ENCODE results near the gene TLE5.
"Not testable (repeated sequence)": the region's sequence is repeated elsewhere in the genome, so short reads cannot be mapped to it uniquely, and the experiment has no call there.

The TLE5 gene

DNA sequence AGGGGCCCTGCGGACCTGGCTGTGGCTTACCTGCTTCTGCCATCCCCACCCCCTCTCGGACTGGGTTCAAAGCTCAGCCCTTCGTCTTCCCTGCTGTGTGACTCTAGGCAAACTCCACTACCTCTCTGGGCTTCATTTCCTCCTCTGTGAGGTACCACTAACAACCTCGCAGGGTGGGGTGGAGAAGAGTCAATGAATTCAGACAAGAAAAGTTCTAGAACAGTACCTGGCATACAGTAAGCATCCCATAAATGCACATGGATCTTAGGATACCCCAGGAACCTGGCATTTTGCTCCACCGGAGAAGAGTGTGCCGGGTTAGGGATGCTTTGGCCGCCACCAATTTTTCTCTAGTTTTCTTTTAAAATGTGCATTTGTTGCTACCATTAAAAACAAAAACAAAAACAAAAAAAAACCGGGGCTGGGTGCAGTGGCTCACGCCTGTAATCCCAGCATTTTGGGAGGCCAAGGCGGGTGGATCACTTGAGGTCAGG, 3.4 kb downstream of the TLE5 start:
- DNase-seq = no peak

- no peak for DNase-seq
Observed at GRCh38 chr19:3058009-3058820, 4.1 kb downstream of the TLE5 start.

DNA sequence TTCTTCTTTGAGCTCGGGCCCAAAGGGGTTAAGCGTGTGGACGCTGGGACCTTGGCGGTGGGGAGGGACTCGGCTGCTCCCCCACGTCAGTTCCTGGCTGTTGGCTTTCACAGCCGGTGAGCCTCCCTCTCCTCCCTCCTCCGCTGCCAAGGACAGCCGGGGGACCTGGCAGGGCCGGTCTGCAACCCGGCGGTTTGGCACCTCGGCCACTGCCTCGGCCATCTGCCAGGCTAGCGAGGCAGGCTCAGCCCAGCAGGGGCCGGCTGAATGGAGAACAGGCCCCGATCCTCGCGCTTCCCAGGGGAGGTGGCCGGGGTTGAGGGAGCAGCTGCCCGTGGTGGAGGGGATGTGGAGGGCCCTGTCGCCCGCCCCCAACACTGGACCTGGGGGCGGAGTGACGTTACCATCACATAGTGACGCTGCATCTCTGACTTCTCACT, 5.0 kb downstream of the TLE5 start:
- peak; percentile 38 for DNase-seq

DNA sequence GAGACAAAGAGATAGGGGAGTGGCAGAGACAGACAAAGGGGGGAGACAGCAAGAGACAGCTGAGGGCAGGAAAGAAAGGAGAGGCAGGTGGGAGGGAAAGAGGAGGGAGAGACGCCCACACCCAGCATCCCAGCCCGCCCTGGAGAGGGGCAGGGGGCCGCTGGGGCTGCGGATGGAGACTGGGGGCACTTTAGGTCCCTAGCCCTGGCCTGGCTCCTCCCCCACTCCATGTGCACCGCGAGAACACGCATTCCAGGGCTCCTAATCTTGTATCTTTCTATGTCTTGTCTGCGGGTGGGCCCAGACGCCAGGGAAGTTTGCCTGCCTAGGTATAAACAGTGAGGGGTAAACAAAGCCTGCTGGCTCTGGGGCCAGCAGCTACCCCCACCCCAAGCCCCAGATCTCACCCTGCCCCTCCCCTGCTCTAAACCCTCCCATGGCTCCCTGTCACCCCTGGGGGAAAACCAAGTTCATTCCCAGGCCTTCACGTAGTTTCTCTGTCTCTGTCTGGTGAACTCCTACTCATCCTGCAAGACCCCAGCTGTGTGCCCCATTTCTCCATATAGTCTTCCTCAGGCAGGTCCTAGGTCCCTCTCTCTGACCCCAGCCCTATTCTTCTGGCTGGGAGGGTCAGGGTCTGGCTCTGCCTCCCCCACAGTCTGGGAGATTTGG, 5.7 kb downstream of the TLE5 start:
- no peak for DNase-seq

- peak; percentile 94 for DNase-seq
Observed at GRCh38 chr19:3055741-3056416, 6.4 kb downstream of the TLE5 start.

DNA sequence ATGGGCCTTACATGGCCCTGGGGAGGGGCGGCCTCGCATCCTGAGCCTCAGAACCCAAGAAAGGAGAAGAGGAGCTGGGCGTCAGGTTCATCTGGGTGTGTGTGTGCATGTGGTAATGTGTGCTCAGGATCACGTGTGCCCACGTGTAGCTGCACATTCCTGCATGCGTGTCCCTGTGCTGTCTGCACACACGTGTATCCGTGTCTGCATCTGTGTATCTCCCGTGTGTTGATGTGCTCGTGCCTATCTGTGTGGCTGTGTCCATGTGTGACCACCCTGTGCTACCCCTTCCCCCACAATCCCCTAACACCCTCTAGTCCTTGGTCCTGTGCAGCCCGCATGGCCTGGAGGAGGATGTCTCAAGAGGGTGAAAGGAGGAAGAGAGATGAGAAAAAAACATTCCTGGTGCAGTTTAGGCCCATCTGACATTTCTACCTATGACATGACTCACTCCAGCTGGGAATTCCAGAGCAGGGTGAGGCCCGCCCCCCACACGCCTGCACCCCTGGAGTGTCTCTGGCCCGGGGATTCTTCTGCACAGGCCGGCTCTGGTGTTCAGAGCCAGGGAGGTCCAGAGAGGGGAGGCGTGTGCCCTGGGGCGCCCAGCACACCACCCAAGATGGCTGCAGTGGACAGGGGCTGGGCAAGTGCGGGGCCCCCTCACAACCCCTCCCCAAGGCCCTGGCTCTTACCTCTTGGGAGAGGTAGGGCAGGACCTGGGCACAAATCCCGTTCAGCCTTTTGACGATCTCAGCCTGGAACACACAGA, 7.1 kb downstream of the TLE5 start:
- no peak for DNase-seq

DNA sequence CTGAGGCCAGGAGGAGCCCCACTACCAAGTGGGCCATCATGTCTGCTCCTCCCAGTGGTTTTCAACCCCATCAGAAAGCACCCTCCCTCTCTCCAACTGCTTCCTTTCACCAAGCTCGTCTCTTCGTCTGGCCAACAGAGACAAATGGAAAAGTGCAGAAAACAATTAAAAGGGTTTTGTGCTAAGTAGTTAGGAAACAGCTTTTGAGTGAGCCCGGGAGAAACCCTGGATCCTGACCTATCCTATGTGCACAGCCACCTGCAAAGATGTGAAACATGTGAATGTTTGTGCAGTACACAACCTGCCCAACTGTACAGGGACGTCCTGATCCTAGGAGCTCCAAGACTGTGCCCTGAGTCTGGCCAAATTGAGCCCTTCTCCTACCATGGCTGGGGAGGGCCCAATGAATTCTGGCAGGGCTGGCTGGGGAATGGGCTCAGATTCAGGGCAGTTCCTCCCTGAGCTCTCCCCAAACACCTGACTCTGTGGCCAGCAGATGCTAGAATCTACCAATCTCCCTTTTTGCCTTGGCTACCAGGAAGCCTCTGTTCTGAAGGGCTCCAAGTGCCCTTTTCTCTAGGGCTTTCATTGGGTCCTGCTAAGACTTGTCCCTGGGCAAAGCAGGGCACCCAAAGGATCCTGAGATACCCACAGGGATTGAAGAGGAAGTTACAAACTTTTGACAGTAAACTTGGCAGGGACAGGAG, 7.9 kb downstream of the TLE5 start:
- no peak for DNase-seq

DNA sequence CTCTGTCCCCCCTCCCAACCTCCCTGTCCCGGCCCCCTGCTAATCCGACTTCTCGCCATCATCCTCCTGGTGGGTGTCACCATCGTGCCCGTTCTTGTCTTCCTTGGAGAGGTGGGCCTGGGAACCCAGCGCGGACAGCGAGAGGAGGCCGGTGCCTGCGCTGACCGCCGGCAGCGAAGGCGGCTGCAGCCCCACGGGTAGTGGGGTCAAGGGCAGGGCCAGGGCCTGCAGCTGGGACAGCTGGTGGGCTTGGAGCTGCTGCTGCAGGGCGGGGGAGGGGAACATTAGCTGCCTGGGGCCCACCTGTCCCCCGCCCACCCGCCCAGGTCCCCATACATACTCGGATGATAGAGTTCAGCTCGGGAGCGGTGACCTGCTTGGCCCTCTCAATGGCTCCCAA, 8.5 kb downstream of the TLE5 start:
- DNase-seq = no peak

GRCh38 chr19:3053218-3053621, 9.1 kb downstream of the TLE5 start:
- no peak for DNase-seq

- not testable (repeated sequence) for DNase-seq
Observed at GRCh38 chr19:3050016-3050415, 12.3 kb downstream of the TLE5 start.

GRCh38 chr19:3049089-3049488, 13.2 kb downstream of the TLE5 start:
- no peak for DNase-seq

DNA sequence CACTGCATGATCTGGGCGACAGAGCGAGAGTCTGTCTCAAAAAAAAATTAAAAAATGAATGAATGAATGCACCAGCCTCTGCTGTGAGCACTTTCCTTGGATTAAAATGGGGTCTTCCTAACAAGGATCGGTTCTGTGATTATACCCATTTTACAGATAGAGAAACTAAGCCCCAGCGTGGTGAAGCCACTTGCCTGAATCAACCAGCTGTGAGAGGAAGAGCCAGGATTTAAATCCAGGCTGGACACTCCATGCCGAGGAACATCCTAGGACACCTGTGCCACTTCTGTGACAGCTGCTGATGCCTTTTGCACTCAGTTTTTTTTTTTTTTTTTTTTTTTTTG, 14.1 kb downstream of the TLE5 start:
- DNase-seq = no peak

DNA sequence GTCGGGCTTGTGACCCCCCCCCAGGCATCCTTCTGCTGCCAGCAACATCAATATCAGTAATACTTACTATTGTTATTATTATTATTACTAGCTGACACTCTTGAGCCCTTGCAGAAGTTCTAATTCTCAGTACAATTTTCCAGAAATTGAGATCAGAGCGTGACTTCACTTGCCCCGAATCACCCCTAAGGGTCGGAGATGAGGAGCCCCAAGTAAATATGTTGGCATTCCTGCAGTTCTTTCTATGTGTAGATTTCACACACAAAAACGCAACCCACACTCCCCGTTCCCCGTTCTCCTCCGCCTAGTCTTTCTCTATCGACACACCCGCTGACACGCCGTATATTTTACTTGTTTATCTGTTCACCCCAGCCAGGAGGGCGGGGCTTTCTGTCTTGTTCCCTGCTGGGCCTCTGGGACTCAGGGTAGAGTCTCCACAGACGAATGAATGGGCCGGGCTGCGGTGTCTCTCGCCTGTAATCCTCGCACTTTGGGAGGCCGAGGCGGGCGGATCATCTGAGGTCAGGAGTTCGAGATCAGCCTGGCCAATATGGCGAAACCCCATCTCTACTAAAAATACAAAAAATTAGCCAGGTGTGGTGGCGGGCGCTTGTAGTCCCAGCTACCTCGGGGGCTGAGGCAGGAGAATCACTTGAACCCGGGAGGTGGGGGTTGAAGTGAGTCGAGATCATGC, 14.7 kb downstream of the TLE5 start:
- no peak for DNase-seq

DNA sequence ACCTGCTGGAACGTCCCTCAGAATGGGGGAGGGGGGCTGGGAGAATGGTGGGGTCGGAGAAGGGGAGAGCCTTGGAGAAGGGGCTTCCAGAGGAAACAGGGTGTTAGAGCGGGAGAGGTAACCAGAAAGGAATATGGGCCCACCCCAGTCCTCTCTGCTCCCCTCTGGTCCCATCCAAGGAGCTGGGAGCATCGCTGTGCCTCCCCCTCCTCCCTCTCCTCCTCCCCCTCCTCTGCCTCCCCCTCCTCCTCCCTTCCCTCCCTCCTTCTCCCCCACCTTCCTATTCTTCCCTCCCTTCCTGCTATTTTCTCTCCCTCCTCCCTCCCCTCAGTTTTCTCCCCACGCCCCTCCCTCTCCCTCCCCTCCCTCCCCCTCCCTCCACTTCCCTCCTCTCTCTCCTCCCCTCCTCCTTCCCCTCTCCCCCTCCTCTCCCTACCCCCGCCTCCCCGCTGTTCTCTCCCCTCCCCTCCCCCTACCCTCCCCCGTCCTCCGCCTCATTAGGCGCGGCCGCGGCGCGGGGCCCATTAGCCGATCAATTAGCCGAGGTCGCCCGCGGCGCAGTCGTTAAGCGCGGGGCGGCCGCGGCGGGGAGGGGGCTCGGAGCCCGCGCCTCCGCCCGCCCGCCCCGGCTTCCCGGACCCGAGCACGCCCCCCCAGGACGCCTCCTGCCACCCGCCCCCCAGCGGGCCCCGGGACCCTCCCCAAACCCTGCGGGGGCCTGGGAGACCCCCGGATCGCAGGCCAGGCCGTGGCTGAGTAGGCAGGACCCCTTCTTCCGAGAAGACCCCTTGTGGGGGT, 15.4 kb downstream of the TLE5 start:
- peak; percentile 79 for DNase-seq

DNA sequence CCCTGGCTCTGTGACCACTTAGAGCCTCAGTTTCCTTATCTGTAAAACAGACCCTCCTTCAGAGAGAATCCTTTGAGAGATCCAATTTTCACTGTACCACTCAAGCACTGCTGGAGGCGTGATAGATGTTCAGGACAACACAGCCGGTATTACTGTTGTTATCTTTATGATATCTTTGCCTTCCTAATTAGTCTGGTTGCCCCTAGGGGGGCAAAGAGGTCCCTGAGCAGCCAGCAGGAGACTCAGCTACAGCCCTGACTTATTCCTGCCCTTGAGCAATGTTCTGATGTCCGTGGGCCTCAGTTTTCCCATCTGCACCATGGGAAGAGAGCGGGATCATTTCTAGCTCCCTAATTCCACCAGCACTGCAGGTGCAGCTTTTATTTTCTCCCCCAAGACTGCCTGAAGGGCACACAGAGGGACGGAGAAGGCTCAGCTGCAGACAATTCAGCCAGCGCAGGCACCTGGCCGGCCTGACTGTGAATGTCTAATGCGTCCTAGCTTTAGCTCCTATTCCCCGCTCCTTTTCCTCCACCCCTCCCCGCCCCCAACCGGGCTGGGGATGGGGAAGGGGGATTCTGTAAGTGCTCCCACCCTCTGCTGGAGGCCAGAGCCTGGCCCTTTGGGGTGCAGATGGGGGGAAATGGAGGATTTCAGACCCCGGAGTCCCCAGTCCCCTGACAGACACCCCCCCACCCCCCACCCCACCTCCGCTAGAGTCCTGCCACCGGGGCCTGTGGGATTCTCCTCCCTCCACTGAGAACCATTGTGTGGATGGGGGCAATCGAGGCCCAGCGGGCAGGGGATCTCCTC, 16.2 kb downstream of the TLE5 start:
- DNase-seq = peak; percentile 16

GRCh38 chr19:3045191-3045590, 17.1 kb downstream of the TLE5 start:
- DNase-seq = no peak

- no peak for DNase-seq
Observed at GRCh38 chr19:3042621-3043267, 19.6 kb downstream of the TLE5 start.

- no peak for DNase-seq
Observed at GRCh38 chr19:3041761-3042620, 20.3 kb downstream of the TLE5 start.
